Hepatocyte (in vitro differentiated cells): ENCODE data around the gene WFDC12. TPM values are rescaled to one million over a fixed set of nuclear protein-coding genes. Genes with fewer than 3 reads are reported as not detected.

Experiments
- DNase-seq: peaks from one replicate; pipeline ENCODE4 v3.0.0-alpha.2; 2016; ENCODE audit warnings: low spot score
- H2AFZ ChIP-seq: fragments of 200-600 bp; sonication (generic); 2 replicates; pipeline ENCODE4 v1.6.0; 2016; ENCODE audit warnings: antibody characterized with exemption, mild to moderate bottlenecking
- H3K27ac ChIP-seq: fragments of 200-600 bp; sonication (generic); 2 replicates; pipeline ENCODE4 v1.5.1; 2016; ENCODE audit warnings: mild to moderate bottlenecking
- H3K27me3 ChIP-seq: fragments of 200-600 bp; sonication (generic); 2 replicates; pipeline ENCODE4 v1.6.1; 2016
- H3K36me3 ChIP-seq: fragments of 200-600 bp; sonication (generic); replicated peaks from 2 replicates; pipeline ENCODE4 v1.5.1; 2016; ENCODE audit warnings: low read depth; ENCODE audit not compliant: insufficient read depth
- H3K4me1 ChIP-seq: fragments of 200-600 bp; sonication (generic); 2 replicates; pipeline ENCODE4 v1.5.1; 2016; ENCODE audit warnings: mild to moderate bottlenecking, moderate library complexity; ENCODE audit not compliant: insufficient read depth
- H3K4me2 ChIP-seq: fragments of 200-600 bp; sonication (generic); 2 replicates; pipeline ENCODE4 v1.6.0; 2016
- H3K4me3 ChIP-seq: fragments of 200-600 bp; sonication (generic); 2 replicates; pipeline ENCODE4 v1.5.1; 2016; ENCODE audit warnings: mild to moderate bottlenecking
- H3K79me2 ChIP-seq: fragments of 200-600 bp; sonication (generic); 2 replicates; pipeline ENCODE4 v1.6.0; 2017; ENCODE audit warnings: mild to moderate bottlenecking
- H3K9me2 ChIP-seq: fragments of 200-600 bp; sonication (generic); replicated peaks from 2 replicates; pipeline ENCODE4 v1.6.0; 2017; ENCODE audit warnings: mild to moderate bottlenecking; ENCODE audit not compliant: insufficient read depth
- H3K9me3 ChIP-seq: fragments of 200-600 bp; sonication (generic); 2 replicates; pipeline ENCODE4 v1.5.1; 2016; ENCODE audit warnings: low read depth, mild to moderate bottlenecking
- H4K20me1 ChIP-seq: fragments of 200-600 bp; sonication (generic); 2 replicates; pipeline ENCODE4 v1.6.0; 2016; ENCODE audit warnings: mild to moderate bottlenecking; ENCODE audit not compliant: insufficient read depth, poor library complexity, severe bottlenecking
- EZH2 ChIP-seq: fragments of 200-600 bp; sonication (generic); IDR thresholded peaks from 2 replicates; pipeline ENCODE4 v1.6.1; 2016; ENCODE audit warnings: antibody characterized with exemption, mild to moderate bottlenecking, borderline replicate concordance
- EZH2phosphoT487 ChIP-seq: fragments of 200-600 bp; sonication (generic); IDR thresholded peaks from one replicate; pipeline ENCODE4 v1.6.1; 2018; ENCODE audit warnings: antibody characterized with exemption, mild to moderate bottlenecking, low read depth, moderate library complexity; ENCODE audit not compliant: unreplicated experiment, severe bottlenecking
- WGBS: methylation state at CpG from one replicate; pipeline ENCODE4 v1.1.6; 2016; ENCODE audit warnings: low lambda C conversion rate; ENCODE audit errors: missing lambda C conversion rate; 5-methylcytosine and 5-hydroxymethylcytosine counted together
- polyA plus RNA-seq: library from polyadenylated mRNA; unstranded; fragments of >200 nt; fragmentation: Nextera tagmentation; extraction: Ambion mirVana; gene quantifications from 2 replicates; pipeline ENCODE4 v1.2.1, GENCODE V29; 2016
- total RNA-seq: library from RNA; depleted of rRNA; stranded (reverse); fragments of >200 nt; gene quantifications from 2 replicates; pipeline ENCODE4 v1.2.3, GENCODE V29; 2014
- TF ChIP-seq, protein P1 (sequence below): fragments of 200-600 bp; sonication (generic); IDR thresholded peaks from 2 replicates; pipeline ENCODE4 v1.5.1; 2016; ENCODE audit warnings: antibody characterized with exemption, mild to moderate bottlenecking; ENCODE audit not compliant: poor library complexity

Gene WFDC12
- total and polyA plus RNA-seq, 2 experiments from 2014 or later, result not detected

DNA sequence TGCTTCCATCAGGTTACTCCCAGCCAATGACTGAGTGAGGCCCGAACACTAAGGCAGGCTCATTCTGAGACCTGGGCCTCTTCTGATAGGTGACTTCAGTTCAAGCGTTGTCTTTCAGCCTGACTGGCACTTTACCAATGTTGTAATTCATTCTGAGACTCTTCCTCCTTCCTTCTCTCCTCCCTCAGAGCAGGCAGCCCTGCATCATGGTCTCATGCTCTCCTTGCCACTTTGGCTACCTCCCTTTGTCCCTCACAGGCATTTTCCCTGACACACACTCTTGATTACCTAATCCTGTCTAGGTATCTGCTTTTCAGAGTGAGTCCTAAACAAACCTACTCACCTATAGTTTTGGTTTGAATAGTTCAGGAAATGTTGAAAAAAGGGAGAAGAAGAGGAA lies 12.6 kb upstream of the WFDC12 start:
- no peak for TF ChIP-seq EZH2phosphoT487

GRCh38 chr20:45128099-45128498 lies 3.8 kb upstream of the WFDC12 start:
- Histone ChIP-seq H3K27ac (no peak overlapping the region), H3K4me3 (no peak overlapping the region), H3K27me3 (peaks cover 11% of the 10 kb centered on the region), H4K20me1 (no peaks in the 10 kb centered on the region), H3K9me2 (no peaks in the 10 kb centered on the region), H3K4me1 (no peaks in the 10 kb centered on the region), H3K9me3 (no peaks in the 10 kb centered on the region), H3K79me2 (no peaks in the 10 kb centered on the region), H2AFZ (no peak overlapping the region), H3K4me2 (no peak overlapping the region), H3K36me3 (no peaks in the 10 kb centered on the region)
- WGBS, result 60% methylated on average over 2 of the region's 2 CpGs
- no peak for TF ChIP-seq EZH2
- no peak for TF ChIP-seq EZH2phosphoT487
- TF ChIP-seq, protein P1, sequence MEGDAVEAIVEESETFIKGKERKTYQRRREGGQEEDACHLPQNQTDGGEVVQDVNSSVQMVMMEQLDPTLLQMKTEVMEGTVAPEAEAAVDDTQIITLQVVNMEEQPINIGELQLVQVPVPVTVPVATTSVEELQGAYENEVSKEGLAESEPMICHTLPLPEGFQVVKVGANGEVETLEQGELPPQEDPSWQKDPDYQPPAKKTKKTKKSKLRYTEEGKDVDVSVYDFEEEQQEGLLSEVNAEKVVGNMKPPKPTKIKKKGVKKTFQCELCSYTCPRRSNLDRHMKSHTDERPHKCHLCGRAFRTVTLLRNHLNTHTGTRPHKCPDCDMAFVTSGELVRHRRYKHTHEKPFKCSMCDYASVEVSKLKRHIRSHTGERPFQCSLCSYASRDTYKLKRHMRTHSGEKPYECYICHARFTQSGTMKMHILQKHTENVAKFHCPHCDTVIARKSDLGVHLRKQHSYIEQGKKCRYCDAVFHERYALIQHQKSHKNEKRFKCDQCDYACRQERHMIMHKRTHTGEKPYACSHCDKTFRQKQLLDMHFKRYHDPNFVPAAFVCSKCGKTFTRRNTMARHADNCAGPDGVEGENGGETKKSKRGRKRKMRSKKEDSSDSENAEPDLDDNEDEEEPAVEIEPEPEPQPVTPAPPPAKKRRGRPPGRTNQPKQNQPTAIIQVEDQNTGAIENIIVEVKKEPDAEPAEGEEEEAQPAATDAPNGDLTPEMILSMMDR, result no peak
- DNase-seq, result no peak

More for the DNA sequence above, 12.6 kb upstream of the WFDC12 start:
- no peak for DNase-seq
- Histone ChIP-seq H4K20me1 (no peaks in the 10 kb centered on the region), H2AFZ (no peak overlapping the region), H3K27ac (no peak overlapping the region), H3K79me2 (no peaks in the 10 kb centered on the region), H3K4me3 (no peak overlapping the region), H3K4me1 (no peaks in the 10 kb centered on the region), H3K27me3 (no peaks in the 10 kb centered on the region), H3K36me3 (no peaks in the 10 kb centered on the region), H3K4me2 (no peak overlapping the region), H3K9me3 (no peaks in the 10 kb centered on the region), H3K9me2 (peaks cover 5% of the 10 kb centered on the region)
- 45% methylated on average over 2 of the region's 2 CpGs for WGBS

- Histone ChIP-seq H3K27me3 (peaks cover 11% of the 10 kb centered on the region), H3K4me1 (no peaks in the 10 kb centered on the region), H4K20me1 (no peaks in the 10 kb centered on the region), H2AFZ (no peak overlapping the region), H3K4me2 (no peak overlapping the region), H3K4me3 (no peak overlapping the region), H3K36me3 (no peaks in the 10 kb centered on the region), H3K9me3 (no peaks in the 10 kb centered on the region), H3K9me2 (no peaks in the 10 kb centered on the region), H3K79me2 (no peaks in the 10 kb centered on the region), H3K27ac (no peak overlapping the region)
- TF ChIP-seq EZH2, result no peak
- no peak for TF ChIP-seq EZH2phosphoT487
- WGBS, result 94% methylated on average over 2 of the region's 2 CpGs
- DNase-seq, result no peak
Observed at GRCh38 chr20:45121388-45121787, 2.9 kb downstream of the WFDC12 start.

- DNase-seq, result no peak
- no peak overlapping the region for H3K27ac ChIP-seq
- H3K9me2 ChIP-seq, result no peaks in the 10 kb centered on the region
- peaks cover 3% of the 10 kb centered on the region for H3K27me3 ChIP-seq
- no peaks in the 10 kb centered on the region for H3K36me3 ChIP-seq
- H3K4me3 ChIP-seq, result no peak overlapping the region
- H3K9me3 ChIP-seq, result no peaks in the 10 kb centered on the region
- no peaks in the 10 kb centered on the region for H3K79me2 ChIP-seq
- no peaks in the 10 kb centered on the region for H3K4me1 ChIP-seq
- H3K4me2 ChIP-seq, result no peak overlapping the region
- TF ChIP-seq, protein P1, result no peak
- no peak for TF ChIP-seq EZH2
- no peak for TF ChIP-seq EZH2phosphoT487
- H4K20me1 ChIP-seq, result no peaks in the 10 kb centered on the region
- H2AFZ ChIP-seq, result no peak overlapping the region
- WGBS, result 89% methylated on average over 2 of the region's 2 CpGs
Observed at GRCh38 chr20:45119556-45120266, 4.6 kb downstream of the WFDC12 start.
